Neural progenitor cell (in vitro differentiated cells): ENCODE data around the gene PARN. TPM values are rescaled to one million over a fixed set of nuclear protein-coding genes. Genes with fewer than 3 reads are reported as not detected.

Experiments used
- DNase-seq: peaks from one replicate; pipeline ENCODE4 v3.0.0-alpha.2; 2016; ENCODE audit warnings: low spot score
- H2AFZ ChIP-seq: fragments of 200-600 bp; sonication (generic); replicated peaks from 2 replicates; pipeline ENCODE4 v1.6.1; 2016; ENCODE audit warnings: antibody characterized with exemption
- H3F3A ChIP-seq: fragments of 200-600 bp; sonication (generic); 2 replicates; pipeline ENCODE4 v1.6.1; 2016; ENCODE audit warnings: antibody characterized with exemption, low read depth
- H3K27ac ChIP-seq: fragments of 200-600 bp; sonication (generic); 2 replicates; pipeline ENCODE4 v1.5.1; 2016; ENCODE audit warnings: mild to moderate bottlenecking
- H3K27me3 ChIP-seq: fragments of 200-600 bp; sonication (generic); 2 replicates; pipeline ENCODE4 v1.6.1; 2016; ENCODE audit warnings: mild to moderate bottlenecking, moderate library complexity
- H3K36me3 ChIP-seq: fragments of 200-600 bp; sonication (generic); 2 replicates; pipeline ENCODE4 v1.5.1; 2016
- H3K4me1 ChIP-seq: fragments of 200-600 bp; sonication (generic); 2 replicates; pipeline ENCODE4 v1.6.1; 2016; ENCODE audit warnings: mixed run types
- H3K4me2 ChIP-seq: fragments of 200-600 bp; sonication (generic); 2 replicates; pipeline ENCODE4 v1.6.1; 2016
- H3K4me3 ChIP-seq: fragments of 200-600 bp; sonication (generic); 2 replicates; pipeline ENCODE4 v1.5.1; 2016
- H3K79me2 ChIP-seq: fragments of 200-600 bp; sonication (generic); 2 replicates; pipeline ENCODE4 v1.6.1; 2016; ENCODE audit warnings: low read depth
- H3K9ac ChIP-seq: fragments of 200-600 bp; sonication (generic); 2 replicates; pipeline ENCODE4 v1.6.1; 2016
- H3K9me3 ChIP-seq: fragments of 200-600 bp; sonication (generic); 2 replicates; pipeline ENCODE4 v1.5.1; 2016; ENCODE audit warnings: low read depth
- H4K20me1 ChIP-seq: fragments of 200-600 bp; sonication (generic); 2 replicates; pipeline ENCODE4 v1.6.1; 2016; ENCODE audit warnings: low read depth
- H3K27ac Mint-ChIP-seq: 3 replicates; pipeline ENCODE4 v1.8.0; 2021; ENCODE audit warnings: mixed read lengths
- H3K27me3 Mint-ChIP-seq: 2 replicates; pipeline ENCODE4 v1.8.0; 2022; ENCODE audit warnings: low read depth, mild to moderate bottlenecking, inconsistent platforms, moderate library complexity, mixed read lengths; ENCODE audit not compliant: insufficient read depth
- H3K36me3 Mint-ChIP-seq: 3 replicates; pipeline ENCODE4 v1.8.0; 2021; ENCODE audit warnings: mixed read lengths
- H3K4me1 Mint-ChIP-seq: 3 replicates; pipeline ENCODE4 v1.8.0; 2021; ENCODE audit warnings: mixed read lengths
- H3K4me3 Mint-ChIP-seq: 3 replicates; pipeline ENCODE4 v1.8.0; 2021; ENCODE audit warnings: mild to moderate bottlenecking, moderate library complexity, mixed read lengths
- H3K9me3 Mint-ChIP-seq: 3 replicates; pipeline ENCODE4 v1.8.0; 2020; ENCODE audit warnings: mixed read lengths
- CTCF ChIP-seq: fragments of 200-600 bp; sonication (generic); IDR thresholded peaks from 2 replicates; pipeline ENCODE4 v1.5.1; 2017; ENCODE audit warnings: antibody characterized with exemption, mild to moderate bottlenecking
- EZH2 ChIP-seq: fragments of 200-600 bp; sonication (generic); IDR thresholded peaks from 2 replicates; pipeline ENCODE4 v1.6.1; 2017; ENCODE audit warnings: antibody characterized with exemption, mild to moderate bottlenecking, moderate library complexity
- EZH2phosphoT487 ChIP-seq: fragments of 200-600 bp; sonication (generic); IDR thresholded peaks from 2 replicates; pipeline ENCODE4 v1.6.1; 2017; ENCODE audit warnings: antibody characterized with exemption
- total RNA-seq: library from RNA; depleted of rRNA; stranded (reverse); fragments of >200 nt; gene quantifications from 2 replicates; pipeline ENCODE4 v1.2.3, GENCODE V29; 2015; ENCODE audit warnings: low replicate concordance

Gene PARN
- total RNA-seq, 1 donor from 2014 or later: 53.5 TPM

GRCh38 chr16:14529010-14529669, 100.9 kb downstream of the PARN start:
- Histone ChIP-seq H3K4me2 (peak overlapping the region; percentile 43), H4K20me1 (peaks cover 1% of the 10 kb centered on the region), H3K9me3 (no peaks in the 10 kb centered on the region), H3K27me3 (no peaks in the 10 kb centered on the region), H3K4me3 (no peak overlapping the region), H2AFZ (no peak overlapping the region), H3F3A (peaks cover 10% of the 10 kb centered on the region), H3K36me3 (no peaks in the 10 kb centered on the region), H3K4me1 (peaks cover 10% of the 10 kb centered on the region), H3K9ac (no peak overlapping the region), H3K79me2 (no peaks in the 10 kb centered on the region), H3K27ac (no peak overlapping the region)
- Mint-ChIP-seq H3K27ac (no peak overlapping the region), H3K27me3 (no peaks in the 10 kb centered on the region), H3K9me3 (peaks cover 8% of the 10 kb centered on the region), H3K4me1 (peaks cover 9% of the 10 kb centered on the region), H3K36me3 (peaks cover 6% of the 10 kb centered on the region), H3K4me3 (no peak overlapping the region)
- peak; percentile 78 for DNase-seq
- TF ChIP-seq CTCF (peak; percentile 86), EZH2phosphoT487 (no peak)

- H3K27me3 Mint-ChIP-seq: no peaks in the 10 kb centered on the region
- no peak overlapping the region for H3K27ac Mint-ChIP-seq
- no peaks in the 10 kb centered on the region for H3K79me2 ChIP-seq
- no peak overlapping the region for H3K4me2 ChIP-seq
- peaks cover 18% of the 10 kb centered on the region for H3K4me1 ChIP-seq
- H4K20me1 ChIP-seq: peaks cover 9% of the 10 kb centered on the region
- peaks cover 15% of the 10 kb centered on the region for H3K4me1 Mint-ChIP-seq
- TF ChIP-seq EZH2: no peak
- no peak for TF ChIP-seq EZH2phosphoT487
- no peak for TF ChIP-seq CTCF
- H3F3A ChIP-seq: peaks cover 19% of the 10 kb centered on the region
- DNase-seq: no peak
- peaks cover 2% of the 10 kb centered on the region for H3K9me3 Mint-ChIP-seq
- no peak overlapping the region for H3K4me3 Mint-ChIP-seq
- H3K36me3 Mint-ChIP-seq: no peaks in the 10 kb centered on the region
- H3K27ac ChIP-seq: no peak overlapping the region
- no peak overlapping the region for H3K4me3 ChIP-seq
- H3K9me3 ChIP-seq: no peaks in the 10 kb centered on the region
- no peak overlapping the region for H3K9ac ChIP-seq
- no peak overlapping the region for H2AFZ ChIP-seq
- no peaks in the 10 kb centered on the region for H3K27me3 ChIP-seq
- H3K36me3 ChIP-seq: no peaks in the 10 kb centered on the region
Measured at GRCh38 chr16:14528306-14528705, 101.8 kb downstream of the PARN start.

- no peaks in the 10 kb centered on the region for H3K36me3 Mint-ChIP-seq
- H3K27ac Mint-ChIP-seq: no peak overlapping the region
- H3K4me1 ChIP-seq: peaks cover 26% of the 10 kb centered on the region
- no peak overlapping the region for H3K4me3 Mint-ChIP-seq
- peaks cover 9% of the 10 kb centered on the region for H4K20me1 ChIP-seq
- no peaks in the 10 kb centered on the region for H3K36me3 ChIP-seq
- DNase-seq: no peak
- no peak for TF ChIP-seq CTCF
- no peak for TF ChIP-seq EZH2phosphoT487
- no peak for TF ChIP-seq EZH2
- H3K27me3 ChIP-seq: no peaks in the 10 kb centered on the region
- H3K4me1 Mint-ChIP-seq: peaks cover 17% of the 10 kb centered on the region
- H3K9me3 ChIP-seq: no peaks in the 10 kb centered on the region
- H2AFZ ChIP-seq: no peak overlapping the region
- H3K79me2 ChIP-seq: no peaks in the 10 kb centered on the region
- H3K27me3 Mint-ChIP-seq: no peaks in the 10 kb centered on the region
- no peaks in the 10 kb centered on the region for H3K9me3 Mint-ChIP-seq
- H3K4me3 ChIP-seq: no peak overlapping the region
- H3K9ac ChIP-seq: no peak overlapping the region
- H3F3A ChIP-seq: peaks cover 23% of the 10 kb centered on the region
- H3K27ac ChIP-seq: no peak overlapping the region
- no peak overlapping the region for H3K4me2 ChIP-seq
Measured at GRCh38 chr16:14527411-14528044, 102.5 kb downstream of the PARN start.
